Mononuclear cell (primary cell): Measurements from ENCODE around the gene PHF12. TPM values are rescaled to one million over a fixed set of nuclear protein-coding genes. Genes with fewer than 3 reads are reported as not detected.

Experiments
- H3K27me3 ChIP-seq: 2 replicates; pipeline ENCODE4 v1.6.0; 2011; ENCODE audit warnings: low read length, control low read depth; ENCODE audit not compliant: insufficient read depth
- H3K4me1 ChIP-seq: 2 replicates; pipeline ENCODE4 v1.5.1; 2011; ENCODE audit warnings: mild to moderate bottlenecking, low read length, control low read depth; ENCODE audit not compliant: insufficient read depth
- H3K4me3 ChIP-seq: 2 replicates; pipeline ENCODE4 v1.5.1; 2011; ENCODE audit warnings: mild to moderate bottlenecking, low read length, moderate library complexity
- H3K9me3 ChIP-seq: 2 replicates; pipeline ENCODE4 v1.5.1; 2011; ENCODE audit warnings: low read depth, mild to moderate bottlenecking, control low read depth, low read length
- total RNA-seq: library from RNA; depleted of rRNA; stranded (reverse); fragments of >200 nt; gene quantifications from one replicate; pipeline ENCODE4 v1.2.3, GENCODE V29; 2012

The PHF12 gene
- total RNA-seq, 1 donor = 102 TPM

- H3K4me3 ChIP-seq = no peak overlapping the region
- H3K4me1 ChIP-seq = peaks cover 14% of the 10 kb centered on the region
- no peaks in the 10 kb centered on the region for H3K27me3 ChIP-seq
- no peaks in the 10 kb centered on the region for H3K9me3 ChIP-seq
These were observed 85.2 kb downstream of the PHF12 start for GRCh38 chr17:28865946-28866752.

- Histone ChIP-seq H3K9me3 (no peaks in the 10 kb centered on the region), H3K4me3 (no peak overlapping the region), H3K4me1 (peaks cover 8% of the 10 kb centered on the region), H3K27me3 (no peaks in the 10 kb centered on the region)
These were observed 86.1 kb downstream of the PHF12 start for GRCh38 chr17:28864991-28865849.

- H3K9me3 ChIP-seq = no peaks in the 10 kb centered on the region
- no peaks in the 10 kb centered on the region for H3K27me3 ChIP-seq
- peaks cover 8% of the 10 kb centered on the region for H3K4me1 ChIP-seq
- no peak overlapping the region for H3K4me3 ChIP-seq
These were observed 87.4 kb downstream of the PHF12 start for GRCh38 chr17:28863953-28864352.

GRCh38 chr17:28862561-28862960, 88.8 kb downstream of the PHF12 start:
- Histone ChIP-seq H3K4me1 (peaks cover 8% of the 10 kb centered on the region), H3K4me3 (no peak overlapping the region), H3K27me3 (no peaks in the 10 kb centered on the region), H3K9me3 (no peaks in the 10 kb centered on the region)

GRCh38 chr17:28861393-28862203, 89.7 kb downstream of the PHF12 start:
- Histone ChIP-seq H3K9me3 (no peaks in the 10 kb centered on the region), H3K4me1 (peaks cover 8% of the 10 kb centered on the region), H3K4me3 (no peak overlapping the region), H3K27me3 (no peaks in the 10 kb centered on the region)

- peaks cover 4% of the 10 kb centered on the region for H3K4me1 ChIP-seq
- H3K9me3 ChIP-seq = no peaks in the 10 kb centered on the region
- H3K27me3 ChIP-seq = no peaks in the 10 kb centered on the region
- no peak overlapping the region for H3K4me3 ChIP-seq
These were observed 90.9 kb downstream of the PHF12 start for GRCh38 chr17:28860363-28860808.

- H3K4me3 ChIP-seq = no peak overlapping the region
- H3K9me3 ChIP-seq = no peaks in the 10 kb centered on the region
- peaks cover 13% of the 10 kb centered on the region for H3K4me1 ChIP-seq
- no peaks in the 10 kb centered on the region for H3K27me3 ChIP-seq
These were observed 92.4 kb downstream of the PHF12 start for GRCh38 chr17:28858801-28859355.

- H3K9me3 ChIP-seq = no peaks in the 10 kb centered on the region
- no peak overlapping the region for H3K4me3 ChIP-seq
- H3K4me1 ChIP-seq = peaks cover 13% of the 10 kb centered on the region
- no peaks in the 10 kb centered on the region for H3K27me3 ChIP-seq
These were observed 93.2 kb downstream of the PHF12 start for GRCh38 chr17:28857905-28858800.

GRCh38 chr17:28856028-28856574, 95.2 kb downstream of the PHF12 start:
- Histone ChIP-seq H3K27me3 (no peaks in the 10 kb centered on the region), H3K4me3 (no peak overlapping the region), H3K9me3 (no peaks in the 10 kb centered on the region), H3K4me1 (peaks cover 13% of the 10 kb centered on the region)

- Histone ChIP-seq H3K4me3 (peak overlapping the region; percentile 59), H3K27me3 (no peaks in the 10 kb centered on the region), H3K9me3 (no peaks in the 10 kb centered on the region), H3K4me1 (peaks cover 13% of the 10 kb centered on the region)
These were observed 96.0 kb downstream of the PHF12 start for GRCh38 chr17:28855336-28855679.

Other genes starting within 250 kb of the PHF12 start
- 0.94 TPM for gene PROCA1, start 239.6 kb downstream of the PHF12 start, total RNA-seq
- gene RAB34, start 233.7 kb downstream of the PHF12 start, total RNA-seq = 27.0 TPM
- gene RPL23A, start 231.5 kb downstream of the PHF12 start, total RNA-seq = 1,375 TPM
- gene TLCD1, start 225.3 kb downstream of the PHF12 start, total RNA-seq = not detected
- 1.4 TPM for gene NEK8, start 222.7 kb downstream of the PHF12 start, total RNA-seq
- gene TRAF4, start 207.5 kb downstream of the PHF12 start, total RNA-seq = 51.2 TPM
- 15.1 TPM for gene FAM222B, start 108.7 kb downstream of the PHF12 start, total RNA-seq
- 11.1 TPM for gene ERAL1, start 96.5 kb downstream of the PHF12 start, total RNA-seq
- gene FLOT2, start 53.8 kb downstream of the PHF12 start, total RNA-seq = 52.7 TPM
- 12.0 TPM for gene DHRS13, start 48.4 kb downstream of the PHF12 start, total RNA-seq
- gene SEZ6, start 54.5 kb upstream of the PHF12 start, total RNA-seq = 0.94 TPM
- 2.9 TPM for gene PIPOX, start 91.6 kb upstream of the PHF12 start, total RNA-seq
- 40.1 TPM for gene MYO18A, start 228.9 kb upstream of the PHF12 start, total RNA-seq